Effector memory CD4-positive, alpha-beta T cell (primary cell): ENCODE measurements around the gene NOXA1.

Source experiments
- DNase-seq, 3 donors: peaks; one replicate each; pipeline ENCODE4 v3.0.0-alpha.2; 2020
- H3K27ac ChIP-seq: 2 replicates; pipeline ENCODE4 v1.7.0; 2013; ENCODE audit warnings: mild to moderate bottlenecking, low read length, moderate library complexity; ENCODE audit not compliant: insufficient read depth, poor library complexity, severe bottlenecking
- H3K27me3 ChIP-seq: replicated peaks from 2 replicates; pipeline ENCODE4 v1.7.0; 2013; ENCODE audit warnings: mild to moderate bottlenecking, low read length; ENCODE audit not compliant: insufficient read depth, control insufficient read depth, poor library complexity, severe bottlenecking
- H3K36me3 ChIP-seq: 2 replicates; pipeline ENCODE4 v1.7.0; 2013; ENCODE audit warnings: mild to moderate bottlenecking, low read length, moderate library complexity; ENCODE audit not compliant: control insufficient read depth, insufficient read depth
- H3K4me1 ChIP-seq: 2 replicates; pipeline ENCODE4 v1.7.0; 2013; ENCODE audit warnings: low read length, mild to moderate bottlenecking; ENCODE audit not compliant: control insufficient read depth, insufficient read depth, poor library complexity, severe bottlenecking
- H3K4me3 ChIP-seq: 2 replicates; pipeline ENCODE4 v1.7.0; 2013; ENCODE audit warnings: low read length, low read depth, mild to moderate bottlenecking; ENCODE audit not compliant: insufficient read depth, poor library complexity, severe bottlenecking
- H3K9me3 ChIP-seq: 2 replicates; pipeline ENCODE4 v1.7.0; 2013; ENCODE audit warnings: mild to moderate bottlenecking, low read length, moderate library complexity; ENCODE audit not compliant: control insufficient read depth

NOXA1 gene

GRCh38 chr9:137388589-137389427 lies 34.4 kb upstream of the NOXA1 start:
- no peak for DNase-seq
- Histone ChIP-seq H3K27ac (no peak overlapping the region), H3K27me3 (no peaks in the 10 kb centered on the region), H3K4me3 (no peak overlapping the region), H3K4me1 (peaks cover 13% of the 10 kb centered on the region), H3K9me3 (no peaks in the 10 kb centered on the region), H3K36me3 (no peaks in the 10 kb centered on the region)

GRCh38 chr9:137389428-137389746 lies 33.8 kb upstream of the NOXA1 start:
- Histone ChIP-seq H3K9me3 (no peaks in the 10 kb centered on the region), H3K4me3 (no peak overlapping the region), H3K4me1 (peaks cover 13% of the 10 kb centered on the region), H3K36me3 (no peaks in the 10 kb centered on the region), H3K27ac (no peak overlapping the region), H3K27me3 (no peaks in the 10 kb centered on the region)
- no peak for DNase-seq

- no peak overlapping the region for H3K27ac ChIP-seq
- H3K4me1 ChIP-seq = peaks cover 13% of the 10 kb centered on the region
- no peak for DNase-seq
- H3K27me3 ChIP-seq = no peaks in the 10 kb centered on the region
- H3K4me3 ChIP-seq = no peak overlapping the region
- no peaks in the 10 kb centered on the region for H3K36me3 ChIP-seq
- H3K9me3 ChIP-seq = no peaks in the 10 kb centered on the region
Observed at GRCh38 chr9:137390553-137391410, 32.4 kb upstream of the NOXA1 start.

- H3K27me3 ChIP-seq = no peaks in the 10 kb centered on the region
- no peak for DNase-seq
- H3K4me3 ChIP-seq = no peak overlapping the region
- H3K36me3 ChIP-seq = no peaks in the 10 kb centered on the region
- H3K27ac ChIP-seq = no peak overlapping the region
- peaks cover 13% of the 10 kb centered on the region for H3K4me1 ChIP-seq
- no peaks in the 10 kb centered on the region for H3K9me3 ChIP-seq
Observed at GRCh38 chr9:137391411-137391754, 31.8 kb upstream of the NOXA1 start.

- Histone ChIP-seq H3K9me3 (no peaks in the 10 kb centered on the region), H3K4me3 (no peak overlapping the region), H3K27me3 (no peaks in the 10 kb centered on the region), H3K4me1 (peaks cover 8% of the 10 kb centered on the region), H3K36me3 (no peaks in the 10 kb centered on the region), H3K27ac (no peak overlapping the region)
- DNase-seq = no peak
Observed at GRCh38 chr9:137392232-137393007, 30.8 kb upstream of the NOXA1 start.

GRCh38 chr9:137393176-137394150 lies 29.7 kb upstream of the NOXA1 start:
- no peaks in the 10 kb centered on the region for H3K27me3 ChIP-seq
- no peaks in the 10 kb centered on the region for H3K36me3 ChIP-seq
- H3K4me1 ChIP-seq = no peaks in the 10 kb centered on the region
- no peak overlapping the region for H3K4me3 ChIP-seq
- no peaks in the 10 kb centered on the region for H3K9me3 ChIP-seq
- no peak for DNase-seq
- H3K27ac ChIP-seq = no peak overlapping the region

GRCh38 chr9:137394866-137395665 lies 28.1 kb upstream of the NOXA1 start:
- no peaks in the 10 kb centered on the region for H3K27me3 ChIP-seq
- no peak for DNase-seq

GRCh38 chr9:137395666-137396010 lies 27.6 kb upstream of the NOXA1 start:
- Histone ChIP-seq H3K4me1 (no peaks in the 10 kb centered on the region), H3K4me3 (no peak overlapping the region), H3K27ac (no peak overlapping the region), H3K9me3 (no peaks in the 10 kb centered on the region), H3K27me3 (no peaks in the 10 kb centered on the region), H3K36me3 (no peaks in the 10 kb centered on the region)
- no peak for DNase-seq

More at GRCh38 chr9:137394866-137395665, 28.1 kb upstream of the NOXA1 start:
- H3K9me3 ChIP-seq = no peaks in the 10 kb centered on the region
- H3K27ac ChIP-seq = no peak overlapping the region
- H3K4me3 ChIP-seq = no peak overlapping the region
- H3K36me3 ChIP-seq = no peaks in the 10 kb centered on the region
- H3K4me1 ChIP-seq = no peaks in the 10 kb centered on the region

GRCh38 chr9:137396227-137396626 lies 27.0 kb upstream of the NOXA1 start:
- DNase-seq = no peak
- Histone ChIP-seq H3K4me1 (no peaks in the 10 kb centered on the region), H3K4me3 (no peak overlapping the region)

More at GRCh38 chr9:137396227-137396626, 27.0 kb upstream of the NOXA1 start:
- Histone ChIP-seq H3K9me3 (no peaks in the 10 kb centered on the region), H3K27me3 (no peaks in the 10 kb centered on the region), H3K27ac (no peak overlapping the region), H3K36me3 (no peaks in the 10 kb centered on the region)
